WI38 (cell line): ENCODE measurements around the gene ZBTB16.

Experiments used
- H3K4me3 ChIP-seq: 2 replicates; pipeline ENCODE4 v1.5.1; 2011; ENCODE audit warnings: low read depth, mild to moderate bottlenecking, control low read depth, low read length
- CTCF ChIP-seq: IDR thresholded peaks from 2 replicates; pipeline ENCODE4 v1.5.1; 2012; ENCODE audit warnings: low read depth, mild to moderate bottlenecking, control low read depth, low read length

Gene ZBTB16

GRCh38 chr11:114125531-114125930, 66.0 kb downstream of the ZBTB16 start:
- H3K4me3 ChIP-seq, result no peak overlapping the region
- no peak for TF ChIP-seq CTCF

- no peak for TF ChIP-seq CTCF
- H3K4me3 ChIP-seq, result no peak overlapping the region
Measured at GRCh38 chr11:114125959-114126358, 66.4 kb downstream of the ZBTB16 start.

GRCh38 chr11:114128399-114128798, 68.9 kb downstream of the ZBTB16 start:
- no peak for TF ChIP-seq CTCF
- H3K4me3 ChIP-seq, result no peak overlapping the region

GRCh38 chr11:114129142-114129541, 69.6 kb downstream of the ZBTB16 start:
- H3K4me3 ChIP-seq, result no peak overlapping the region
- no peak for TF ChIP-seq CTCF

GRCh38 chr11:114129699-114130098, 70.2 kb downstream of the ZBTB16 start:
- no peak overlapping the region for H3K4me3 ChIP-seq
- TF ChIP-seq CTCF, result no peak

GRCh38 chr11:114130115-114130576, 70.6 kb downstream of the ZBTB16 start:
- no peak for TF ChIP-seq CTCF

GRCh38 chr11:114130629-114131277, 71.2 kb downstream of the ZBTB16 start:
- no peak overlapping the region for H3K4me3 ChIP-seq
- no peak for TF ChIP-seq CTCF

More at GRCh38 chr11:114130115-114130576, 70.6 kb downstream of the ZBTB16 start:
- H3K4me3 ChIP-seq, result no peak overlapping the region
